Skin of body (tissue), 2 donors: Measurements from ENCODE around the gene SAMD14. TPM values are rescaled to one million over a fixed set of nuclear protein-coding genes. Genes with fewer than 3 reads are reported as not detected.

Experiments
- DNase-seq: peaks from one replicate; lab custom pipeline; 2025; lab: John Stamatoyannopoulos, UW
- total RNA-seq: library from RNA; depleted of rRNA; stranded (reverse); fragments of >200 nt; gene quantifications from one replicate; pipeline ENCODE4 v1.2.3, GENCODE V29; 2014

The SAMD14 gene
- total RNA-seq, 1 donor from 2014 or later = 1.4 TPM

DNA sequence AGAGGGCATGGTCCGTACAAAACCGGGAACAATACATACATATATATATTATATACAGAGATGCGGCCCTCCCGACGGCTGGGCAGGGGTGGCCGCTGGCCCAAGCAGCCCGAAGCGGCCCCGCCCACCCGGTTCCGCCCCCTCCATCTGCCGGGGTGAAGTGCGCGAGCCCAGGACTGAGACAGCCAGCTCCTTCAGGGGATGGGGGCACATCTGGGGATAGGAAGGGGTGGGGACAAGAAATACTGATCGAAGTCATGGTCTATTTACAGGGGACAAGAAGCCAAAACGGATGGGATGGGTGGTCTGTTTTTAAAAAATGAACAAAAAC is 3.8 kb upstream of the SAMD14 start:
- DNase-seq = no peak

DNA sequence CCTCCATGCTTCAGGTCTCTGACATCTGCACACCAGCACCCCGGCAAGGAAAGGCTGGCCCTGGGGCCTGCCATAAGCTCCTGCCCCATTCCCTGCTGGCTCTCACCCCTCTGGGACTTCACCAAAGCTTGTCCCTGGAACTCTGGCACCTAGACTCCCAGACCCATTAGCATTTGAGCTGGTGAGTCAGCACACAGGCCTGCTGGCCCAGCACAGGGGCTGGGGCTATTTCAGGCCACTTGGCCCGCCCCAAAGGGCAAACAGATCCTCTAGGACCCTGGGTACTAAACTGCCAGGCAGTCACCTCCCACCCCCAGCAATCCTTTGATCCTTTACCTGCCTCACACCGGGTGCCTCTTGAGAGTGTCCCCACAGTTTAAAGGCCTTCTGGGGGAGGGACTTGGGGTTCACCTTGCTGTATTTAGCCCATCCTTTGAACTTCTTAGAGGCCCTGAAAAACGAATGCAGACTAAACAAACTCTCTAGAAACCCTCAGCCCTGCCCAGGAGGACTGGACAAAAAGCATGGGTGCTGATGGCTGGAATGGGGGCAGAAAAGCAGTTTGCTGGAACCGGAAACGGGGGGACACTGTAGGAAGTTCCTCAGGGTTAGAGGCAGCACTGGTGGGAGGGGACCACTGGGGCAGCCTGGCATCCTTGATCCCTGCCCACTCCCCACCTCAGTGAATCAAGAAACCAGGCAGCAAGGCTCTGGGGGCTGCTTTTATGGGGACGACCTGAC is 3.2 kb upstream of the SAMD14 start:
- no peak for DNase-seq

DNA sequence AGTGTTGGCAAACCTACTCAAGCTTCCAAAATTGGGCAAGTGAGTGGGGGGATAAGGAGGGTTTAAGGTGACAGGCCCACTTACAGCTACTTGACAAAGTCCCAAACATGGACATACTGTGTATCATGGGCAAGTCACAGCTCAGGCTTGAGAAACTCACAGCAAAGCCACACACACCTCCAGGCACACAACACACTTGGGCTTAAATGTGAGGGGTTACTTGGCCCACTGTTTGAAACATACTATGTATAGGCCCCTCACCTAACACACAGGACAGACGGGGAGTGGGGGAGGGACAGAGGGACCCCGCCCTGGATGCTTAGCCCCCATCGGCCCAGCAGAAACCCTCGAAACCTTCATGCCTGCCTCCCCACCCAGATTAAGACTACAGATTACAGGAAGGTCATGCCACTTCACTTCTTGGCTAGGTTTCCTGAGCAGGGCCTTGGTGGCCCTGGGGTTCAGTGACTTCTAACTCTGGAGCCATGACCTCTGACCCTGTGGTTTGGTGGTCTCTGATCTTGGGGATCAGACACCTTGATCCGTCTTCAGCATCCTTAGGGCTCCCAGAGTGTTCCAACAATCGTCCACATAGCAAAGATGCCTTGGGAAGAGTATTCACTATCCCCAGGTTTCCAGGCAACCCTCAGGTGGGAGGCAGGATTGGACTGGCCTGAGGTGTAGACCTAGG is 2.3 kb upstream of the SAMD14 start:
- DNase-seq = no peak

GRCh38 chr17:50130559-50131305 is 772 bp upstream of the SAMD14 start:
- DNase-seq = no peak

DNA sequence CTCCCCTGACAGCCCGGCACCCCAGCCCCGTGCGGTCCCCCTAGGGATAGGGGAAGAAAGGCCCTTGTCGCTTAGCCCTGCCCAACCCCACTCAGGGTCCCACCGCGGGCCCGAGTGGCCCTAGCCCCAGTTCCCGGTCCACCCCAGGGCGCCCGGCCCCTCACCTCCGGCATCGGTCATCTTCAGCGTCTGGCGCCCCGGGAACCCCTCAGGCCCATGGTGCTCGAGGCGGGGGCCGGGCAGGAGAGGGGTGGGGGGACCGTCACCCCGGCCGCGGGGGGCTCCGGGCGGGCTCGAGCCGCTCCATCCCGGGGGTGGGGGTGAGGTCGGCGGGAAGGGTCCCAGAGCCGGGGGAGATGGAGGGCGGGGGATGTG is 620 bp downstream of the SAMD14 start:
- no peak for DNase-seq

GRCh38 chr17:50128441-50129352 is 1.3 kb downstream of the SAMD14 start:
- DNase-seq = no peak

GRCh38 chr17:50127697-50128361 is 2.1 kb downstream of the SAMD14 start:
- no peak for DNase-seq

- no peak for DNase-seq
Observed at GRCh38 chr17:50125420-50125997, 4.5 kb downstream of the SAMD14 start.

DNA sequence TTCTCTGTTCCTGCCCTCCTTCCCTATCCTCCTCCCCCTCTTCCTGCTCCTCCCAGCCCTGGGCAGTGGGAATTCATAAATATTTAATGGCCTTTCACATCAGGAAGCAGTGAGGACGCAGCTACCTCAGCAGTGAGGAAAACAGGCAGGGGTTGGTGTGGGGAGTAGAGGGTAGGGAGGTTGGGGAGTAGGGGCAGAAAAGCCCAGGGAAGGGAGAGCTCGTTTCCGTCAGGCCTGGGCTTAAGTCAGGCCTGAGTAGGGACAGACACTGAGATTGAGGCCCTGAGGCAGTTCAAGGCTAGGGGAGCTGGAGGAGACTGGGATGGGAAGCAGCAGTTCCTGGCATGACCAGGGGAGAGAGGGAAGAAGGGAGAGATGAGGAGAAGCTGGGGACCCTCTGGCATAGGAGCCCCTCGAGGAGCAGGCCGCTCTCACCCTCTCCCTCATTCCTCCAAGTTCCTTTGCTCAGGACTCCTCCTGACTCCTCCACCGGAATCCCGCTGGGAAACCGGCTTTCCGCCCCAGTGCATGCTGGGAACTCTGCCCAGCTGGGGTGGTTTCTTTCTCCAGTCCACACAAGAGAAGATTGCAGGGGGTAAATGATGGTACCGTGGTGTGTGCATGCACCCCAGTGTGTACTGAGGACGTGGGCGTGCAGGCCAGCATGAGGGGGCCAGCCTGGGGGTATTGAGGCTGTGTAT is 6.2 kb downstream of the SAMD14 start:
- no peak for DNase-seq

DNA sequence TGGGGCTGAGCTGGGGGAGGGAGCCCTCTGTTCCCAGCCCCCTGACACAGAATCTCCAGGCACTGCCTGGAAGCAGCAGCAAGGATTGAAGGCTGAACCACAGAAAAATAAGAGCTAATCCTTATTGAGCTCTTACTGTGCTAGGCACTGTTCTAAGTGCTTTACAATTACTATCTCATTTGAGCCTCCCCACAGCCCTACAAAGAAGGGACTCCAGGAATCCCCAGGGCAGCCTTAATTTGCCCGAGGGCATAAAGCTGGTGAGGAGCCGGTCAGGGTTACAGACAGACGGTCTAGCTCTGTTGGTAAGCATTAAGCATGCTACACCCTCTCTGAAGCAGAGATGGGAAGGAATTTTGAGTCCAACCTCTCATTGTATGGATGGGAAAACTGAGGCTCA is 7.0 kb downstream of the SAMD14 start:
- DNase-seq = no peak

DNA sequence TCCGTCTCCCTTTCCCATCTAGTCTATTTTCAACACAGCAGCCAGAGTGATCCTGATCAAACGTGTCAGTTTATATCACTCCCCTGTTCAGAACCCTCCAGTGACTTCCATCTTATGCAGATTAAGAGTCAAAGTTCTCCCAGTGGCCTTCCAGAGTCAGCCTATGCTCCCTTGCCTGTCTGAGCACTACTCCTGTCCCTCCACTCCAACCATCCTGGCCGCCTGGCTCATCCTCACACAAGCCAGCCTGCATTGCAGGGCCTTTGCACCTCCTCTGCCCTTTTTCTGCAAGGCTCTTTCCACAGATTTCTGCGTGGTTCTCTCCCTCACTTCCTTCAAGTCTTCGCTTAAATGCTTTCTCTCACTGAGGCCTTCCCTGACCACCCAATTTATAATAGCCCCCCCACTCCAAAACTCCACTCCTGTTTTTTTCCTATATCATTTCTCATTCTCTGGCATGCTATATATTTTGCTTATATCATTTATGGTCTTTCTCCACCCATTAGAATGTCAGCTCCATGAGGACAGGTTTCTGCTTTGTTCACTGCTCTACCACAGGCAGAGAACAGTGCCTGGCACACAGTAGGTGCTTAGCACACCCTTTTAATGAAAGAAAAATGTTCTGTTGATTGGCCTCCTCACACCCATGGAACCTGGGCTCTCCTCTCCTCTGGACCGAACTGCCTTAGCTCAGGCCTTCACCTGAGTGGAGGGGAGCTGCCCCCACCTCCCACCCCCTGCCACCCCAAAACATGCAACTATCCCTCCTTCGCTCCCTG is 9.3 kb downstream of the SAMD14 start:
- DNase-seq = no peak

- no peak for DNase-seq
Observed at GRCh38 chr17:50118828-50119218, 11.1 kb downstream of the SAMD14 start.

- no peak for DNase-seq
Observed at GRCh38 chr17:50118076-50118827, 11.7 kb downstream of the SAMD14 start.

GRCh38 chr17:50117202-50118051 is 12.5 kb downstream of the SAMD14 start:
- peak; percentile 33 for DNase-seq

- DNase-seq = no peak
Observed at GRCh38 chr17:50115756-50116155, 14.2 kb downstream of the SAMD14 start.

DNA sequence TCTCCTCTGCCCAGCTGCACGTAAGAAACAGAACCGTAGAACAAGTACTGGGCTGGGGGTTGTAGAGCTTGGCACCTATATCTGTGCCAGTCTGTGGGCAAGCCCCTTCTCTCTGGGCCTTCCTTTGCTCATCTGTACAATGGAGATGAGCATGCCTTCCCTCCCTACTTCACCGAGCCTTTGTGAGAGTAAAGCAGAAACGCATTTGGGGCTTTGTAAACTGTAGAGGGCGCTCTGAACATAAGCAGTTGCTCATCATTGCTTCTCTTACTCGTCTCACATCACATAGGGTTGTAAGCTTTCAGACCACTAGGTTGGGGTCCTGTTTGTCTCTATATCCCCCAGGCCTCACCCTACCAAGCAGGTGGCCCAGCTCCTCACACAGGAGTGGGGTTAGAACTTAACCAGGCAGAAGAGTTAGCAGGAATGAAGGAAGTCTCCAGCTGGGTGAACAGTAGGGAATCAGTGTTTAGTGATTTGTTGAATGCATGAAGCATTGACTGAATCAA is 15.1 kb downstream of the SAMD14 start:
- no peak for DNase-seq

DNA sequence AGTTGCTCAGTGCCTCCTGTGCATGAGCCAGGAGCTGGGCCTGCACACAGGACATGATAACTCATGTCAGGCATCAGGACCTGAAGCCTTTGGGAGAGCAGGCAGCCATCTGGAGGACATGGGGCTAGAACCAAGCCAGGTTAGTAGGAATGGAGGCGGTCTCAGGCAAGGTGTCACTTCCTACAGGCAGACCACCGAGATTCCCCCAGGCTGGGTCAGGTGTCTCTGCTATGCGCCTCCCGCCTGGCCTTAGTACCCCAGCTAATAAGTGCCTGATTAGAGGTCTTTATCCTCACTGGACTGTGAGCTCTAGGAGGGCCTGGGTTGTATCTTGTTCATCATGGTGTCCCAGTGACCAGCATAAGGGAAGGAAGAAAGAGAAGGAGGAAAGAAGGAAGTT is 15.6 kb downstream of the SAMD14 start:
- DNase-seq = no peak
